Liver (tissue), 9 donors: ENCODE data around the gene SYNDIG1. TPM values are rescaled to one million over a fixed set of nuclear protein-coding genes. Genes with fewer than 3 reads are reported as not detected.

Experiments
- DNase-seq: peaks from one replicate; pipeline ENCODE4 v3.0.0-alpha.2; 2017; ENCODE audit warnings: low spot score
- H3K27ac ChIP-seq, 2 donors: one replicate each; pipeline ENCODE4 v1.7.0; 2013; ENCODE audit warnings: inconsistent platforms in 2 of 2, low read length in 2 of 2, control low read depth in 1 of 2, low read depth in 1 of 2, mild to moderate bottlenecking in 1 of 2
- H3K27me3 ChIP-seq, 4 donors: one replicate each; pipeline versions ENCODE4 v1.6.1 to v1.7.0; 2013; ENCODE audit warnings: low read length in 3 of 4, inconsistent platforms in 1 of 4, mild to moderate bottlenecking in 1 of 4, moderate library complexity in 1 of 4; ENCODE audit not compliant: control insufficient read depth in 4 of 4, insufficient read depth in 4 of 4
- H3K36me3 ChIP-seq, 4 donors: one replicate each; pipeline versions ENCODE4 v1.6.1 to v1.7.0; 2013; ENCODE audit warnings: low read length in 3 of 4, mild to moderate bottlenecking in 3 of 4, low read depth in 1 of 4, moderate library complexity in 1 of 4; ENCODE audit not compliant: control insufficient read depth in 4 of 4, insufficient read depth in 3 of 4
- H3K4me1 ChIP-seq, 4 donors: one replicate each; pipeline versions ENCODE4 v1.6.1 to v1.7.0; 2013; ENCODE audit warnings: low read length in 3 of 4, mild to moderate bottlenecking in 3 of 4, moderate library complexity in 1 of 4; ENCODE audit not compliant: control insufficient read depth in 4 of 4, insufficient read depth in 4 of 4
- H3K4me3 ChIP-seq, 3 donors: one replicate each; pipeline versions ENCODE4 v1.6.1 to v1.7.0; 2013; ENCODE audit warnings: low read length in 3 of 3, control low read depth in 1 of 3, low read depth in 1 of 3, mild to moderate bottlenecking in 1 of 3
- H3K9ac ChIP-seq, 2 donors: one replicate each; pipeline ENCODE4 v1.7.0; 2013; ENCODE audit warnings: low read length in 2 of 2, mild to moderate bottlenecking in 2 of 2, moderate library complexity in 2 of 2, control low read depth in 1 of 2, low read depth in 1 of 2
- H3K9me3 ChIP-seq, 4 donors: one replicate each; pipeline versions ENCODE4 v1.6.1 to v1.7.0; 2013; ENCODE audit warnings: low read length in 3 of 4; ENCODE audit not compliant: control insufficient read depth in 4 of 4
- EGR1 ChIP-seq, 2 donors: IDR thresholded peaks; 2 replicates each; pipeline ENCODE4 v1.6.1; 2016 to 2018; ENCODE audit warnings: antibody characterized with exemption in 2 of 2, low read depth in 2 of 2
- FOXA1 ChIP-seq: IDR thresholded peaks from 2 replicates; pipeline ENCODE4 v1.6.1; 2016; ENCODE audit warnings: antibody characterized with exemption
- GABPA ChIP-seq, 2 donors: IDR thresholded peaks in 1 of 2; conservative IDR thresholded peaks in 1 of 2; 2 replicates each; pipeline ENCODE4 v1.6.1; 2016; ENCODE audit warnings: antibody characterized with exemption in 2 of 2, mild to moderate bottlenecking in 1 of 2, moderate library complexity in 1 of 2
- HNF4G ChIP-seq: IDR thresholded peaks from 2 replicates; pipeline ENCODE4 v1.6.1; 2016; ENCODE audit warnings: antibody characterized with exemption
- RAD21 ChIP-seq, 2 donors: IDR thresholded peaks; 2 replicates each; pipeline ENCODE4 v1.6.1; 2016; ENCODE audit warnings: antibody characterized with exemption in 2 of 2, mild to moderate bottlenecking in 2 of 2
- SP1 ChIP-seq: IDR thresholded peaks from 2 replicates; pipeline ENCODE4 v1.6.1; 2018; ENCODE audit warnings: antibody characterized with exemption, mild to moderate bottlenecking
- TAF1 ChIP-seq: conservative IDR thresholded peaks from 2 replicates; pipeline ENCODE4 v1.6.1; 2016; ENCODE audit warnings: antibody characterized with exemption, mild to moderate bottlenecking
- YY1 ChIP-seq: IDR thresholded peaks from 2 replicates; pipeline ENCODE4 v1.6.1; 2016; ENCODE audit warnings: antibody characterized with exemption, mild to moderate bottlenecking
- WGBS: extraction: QIAGEN DNeasy Blood & Tissue Kit; methylation state at CpG from one replicate; pipeline ENCODE4 v1.1.7; 2013; 5-methylcytosine and 5-hydroxymethylcytosine counted together
- polyA plus RNA-seq, 2 donors: library from polyadenylated mRNA; stranded (reverse) in 1 of 2; unstranded in 1 of 2; fragments of 200-250 nt in 1 of 2; fragments of >200 nt in 1 of 2; fragmentation: Nextera tagmentation in 1 of 2; extraction: Ambion mirVana in 1 of 2; gene quantifications; one replicate each; pipeline versions ENCODE4 v1.2.1 to v1.2.3, GENCODE V29; 2013 to 2015
- total RNA-seq, 2 donors: library from RNA; depleted of rRNA; stranded (reverse); fragments of >200 nt; gene quantifications; one replicate each; pipeline ENCODE4 v1.2.3, GENCODE V29; 2014
- TF ChIP-seq, protein P1 (sequence below): IDR thresholded peaks from 2 replicates; pipeline ENCODE4 v1.6.1; 2016; ENCODE audit warnings: antibody characterized with exemption
- TF ChIP-seq, protein P2 (sequence below): IDR thresholded peaks from 2 replicates; pipeline ENCODE4 v1.6.1; 2016; ENCODE audit warnings: antibody characterized with exemption
- TF ChIP-seq, protein P3 (sequence below): IDR thresholded peaks from 2 replicates; pipeline ENCODE4 v1.6.1; 2016; ENCODE audit warnings: antibody characterized with exemption, mild to moderate bottlenecking
- TF ChIP-seq, protein P4 (sequence below): IDR thresholded peaks from 2 replicates; pipeline ENCODE4 v1.6.1; 2016; ENCODE audit warnings: antibody characterized with exemption
- TF ChIP-seq, protein P5 (sequence below): fragments of 150-350 bp; IDR thresholded peaks from 2 replicates; pipeline ENCODE4 v1.5.1; 2017; ENCODE audit warnings: improper control_type of control experiment, low read depth, low read length; ENCODE audit not compliant: missing input control
- donor health status: healthy.
- donor health status: healthy.
- donor health status: healthy.
- donor health status: healthy.
- donor health status: healthy.

The SYNDIG1 gene
- total and polyA plus RNA-seq, 4 donors: 0.05 to 0.08 TPM; not detected in 2

DNA sequence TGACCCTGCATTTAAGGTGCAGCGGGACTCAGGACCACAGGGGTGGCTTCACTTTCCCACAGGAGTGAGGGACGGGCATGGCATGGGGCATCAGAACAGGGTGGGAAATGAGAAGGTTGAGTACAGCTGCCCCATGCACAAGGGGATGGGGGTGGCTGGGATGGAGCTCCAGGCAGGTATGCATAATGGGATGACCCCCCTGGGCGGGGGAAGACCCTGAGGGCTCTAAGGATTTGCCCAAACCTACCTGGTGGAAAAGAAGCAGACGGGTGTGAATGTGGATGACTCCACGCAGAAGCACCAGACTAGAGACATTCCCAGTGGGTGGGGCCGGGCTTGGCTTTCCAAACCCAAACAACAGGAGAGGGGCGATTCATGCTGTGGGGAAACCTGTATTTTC lies 200.3 kb downstream of the SYNDIG1 start:
- no peaks in the 10 kb centered on the region for H3K4me1 ChIP-seq
- TF ChIP-seq, protein P1, sequence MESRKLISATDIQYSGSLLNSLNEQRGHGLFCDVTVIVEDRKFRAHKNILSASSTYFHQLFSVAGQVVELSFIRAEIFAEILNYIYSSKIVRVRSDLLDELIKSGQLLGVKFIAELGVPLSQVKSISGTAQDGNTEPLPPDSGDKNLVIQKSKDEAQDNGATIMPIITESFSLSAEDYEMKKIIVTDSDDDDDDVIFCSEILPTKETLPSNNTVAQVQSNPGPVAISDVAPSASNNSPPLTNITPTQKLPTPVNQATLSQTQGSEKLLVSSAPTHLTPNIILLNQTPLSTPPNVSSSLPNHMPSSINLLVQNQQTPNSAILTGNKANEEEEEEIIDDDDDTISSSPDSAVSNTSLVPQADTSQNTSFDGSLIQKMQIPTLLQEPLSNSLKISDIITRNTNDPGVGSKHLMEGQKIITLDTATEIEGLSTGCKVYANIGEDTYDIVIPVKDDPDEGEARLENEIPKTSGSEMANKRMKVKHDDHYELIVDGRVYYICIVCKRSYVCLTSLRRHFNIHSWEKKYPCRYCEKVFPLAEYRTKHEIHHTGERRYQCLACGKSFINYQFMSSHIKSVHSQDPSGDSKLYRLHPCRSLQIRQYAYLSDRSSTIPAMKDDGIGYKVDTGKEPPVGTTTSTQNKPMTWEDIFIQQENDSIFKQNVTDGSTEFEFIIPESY: no peak
- no peak for TF ChIP-seq HNF4G
- TF ChIP-seq, protein P2, sequence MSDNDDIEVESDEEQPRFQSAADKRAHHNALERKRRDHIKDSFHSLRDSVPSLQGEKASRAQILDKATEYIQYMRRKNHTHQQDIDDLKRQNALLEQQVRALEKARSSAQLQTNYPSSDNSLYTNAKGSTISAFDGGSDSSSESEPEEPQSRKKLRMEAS: no peak
- TF ChIP-seq EGR1 (IDR thresholded peaks at IDR 0.05; ENCODE audit: low read depth in 2 of 2): no peak
- TF ChIP-seq RAD21 (IDR thresholded peaks at IDR 0.05): no peak
- TF ChIP-seq, protein P3, sequence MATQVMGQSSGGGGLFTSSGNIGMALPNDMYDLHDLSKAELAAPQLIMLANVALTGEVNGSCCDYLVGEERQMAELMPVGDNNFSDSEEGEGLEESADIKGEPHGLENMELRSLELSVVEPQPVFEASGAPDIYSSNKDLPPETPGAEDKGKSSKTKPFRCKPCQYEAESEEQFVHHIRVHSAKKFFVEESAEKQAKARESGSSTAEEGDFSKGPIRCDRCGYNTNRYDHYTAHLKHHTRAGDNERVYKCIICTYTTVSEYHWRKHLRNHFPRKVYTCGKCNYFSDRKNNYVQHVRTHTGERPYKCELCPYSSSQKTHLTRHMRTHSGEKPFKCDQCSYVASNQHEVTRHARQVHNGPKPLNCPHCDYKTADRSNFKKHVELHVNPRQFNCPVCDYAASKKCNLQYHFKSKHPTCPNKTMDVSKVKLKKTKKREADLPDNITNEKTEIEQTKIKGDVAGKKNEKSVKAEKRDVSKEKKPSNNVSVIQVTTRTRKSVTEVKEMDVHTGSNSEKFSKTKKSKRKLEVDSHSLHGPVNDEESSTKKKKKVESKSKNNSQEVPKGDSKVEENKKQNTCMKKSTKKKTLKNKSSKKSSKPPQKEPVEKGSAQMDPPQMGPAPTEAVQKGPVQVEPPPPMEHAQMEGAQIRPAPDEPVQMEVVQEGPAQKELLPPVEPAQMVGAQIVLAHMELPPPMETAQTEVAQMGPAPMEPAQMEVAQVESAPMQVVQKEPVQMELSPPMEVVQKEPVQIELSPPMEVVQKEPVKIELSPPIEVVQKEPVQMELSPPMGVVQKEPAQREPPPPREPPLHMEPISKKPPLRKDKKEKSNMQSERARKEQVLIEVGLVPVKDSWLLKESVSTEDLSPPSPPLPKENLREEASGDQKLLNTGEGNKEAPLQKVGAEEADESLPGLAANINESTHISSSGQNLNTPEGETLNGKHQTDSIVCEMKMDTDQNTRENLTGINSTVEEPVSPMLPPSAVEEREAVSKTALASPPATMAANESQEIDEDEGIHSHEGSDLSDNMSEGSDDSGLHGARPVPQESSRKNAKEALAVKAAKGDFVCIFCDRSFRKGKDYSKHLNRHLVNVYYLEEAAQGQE: no peak
- TF ChIP-seq TAF1: no peak
- no peak for TF ChIP-seq YY1
- TF ChIP-seq, protein P4, sequence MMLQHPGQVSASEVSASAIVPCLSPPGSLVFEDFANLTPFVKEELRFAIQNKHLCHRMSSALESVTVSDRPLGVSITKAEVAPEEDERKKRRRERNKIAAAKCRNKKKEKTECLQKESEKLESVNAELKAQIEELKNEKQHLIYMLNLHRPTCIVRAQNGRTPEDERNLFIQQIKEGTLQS: no peak
- no peak for TF ChIP-seq GABPA (IDR thresholded peaks at IDR 0.05 in 1 of 2, conservative IDR thresholded peaks at IDR 0.05 in 1 of 2)
- TF ChIP-seq FOXA1: no peak
- no peak for TF ChIP-seq SP1
- no peak overlapping the region for H3K4me3 ChIP-seq
- H3K27ac ChIP-seq: no peak overlapping the region
- no peaks in the 10 kb centered on the region for H3K27me3 ChIP-seq
- no peaks in the 10 kb centered on the region for H3K9me3 ChIP-seq
- H3K9ac ChIP-seq: no peak overlapping the region
- 68% methylated on average over 7 of the region's 7 CpGs for WGBS
- no peak for DNase-seq
- H3K36me3 ChIP-seq: no peaks in the 10 kb centered on the region

DNA sequence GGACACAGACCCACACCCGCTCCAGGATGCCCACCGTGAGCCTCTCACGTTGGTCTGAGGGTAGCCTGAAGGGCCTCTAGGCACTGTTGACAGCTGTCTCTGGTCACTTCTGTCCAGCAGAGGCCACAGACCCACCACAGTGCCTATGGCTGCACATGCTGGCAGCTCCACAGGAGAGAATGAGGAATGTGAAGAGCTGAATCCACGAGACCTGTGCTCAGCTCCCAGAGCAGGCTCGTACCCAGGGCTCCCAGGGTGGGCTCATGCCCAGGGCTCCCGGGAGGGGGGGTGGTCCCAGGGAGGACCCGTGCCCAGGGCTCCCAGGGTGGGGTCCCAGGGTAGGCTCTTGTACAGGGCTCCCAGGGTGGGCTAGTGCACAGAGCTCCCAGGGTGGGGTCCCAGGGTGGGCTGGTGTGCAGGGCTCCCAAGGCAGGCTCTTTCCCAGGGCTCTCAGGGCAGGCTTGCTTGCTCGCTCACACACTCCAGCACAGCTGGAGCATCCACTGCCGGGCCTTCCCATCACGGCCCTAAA lies 201.0 kb downstream of the SYNDIG1 start:
- DNase-seq: no peak
- H3K36me3 ChIP-seq: no peaks in the 10 kb centered on the region
- 83% methylated on average over 10 of the region's 10 CpGs for WGBS
- no peak overlapping the region for H3K9ac ChIP-seq
- H3K27me3 ChIP-seq: no peaks in the 10 kb centered on the region
- no peaks in the 10 kb centered on the region for H3K9me3 ChIP-seq
- no peak for TF ChIP-seq TAF1
- TF ChIP-seq, protein P5, sequence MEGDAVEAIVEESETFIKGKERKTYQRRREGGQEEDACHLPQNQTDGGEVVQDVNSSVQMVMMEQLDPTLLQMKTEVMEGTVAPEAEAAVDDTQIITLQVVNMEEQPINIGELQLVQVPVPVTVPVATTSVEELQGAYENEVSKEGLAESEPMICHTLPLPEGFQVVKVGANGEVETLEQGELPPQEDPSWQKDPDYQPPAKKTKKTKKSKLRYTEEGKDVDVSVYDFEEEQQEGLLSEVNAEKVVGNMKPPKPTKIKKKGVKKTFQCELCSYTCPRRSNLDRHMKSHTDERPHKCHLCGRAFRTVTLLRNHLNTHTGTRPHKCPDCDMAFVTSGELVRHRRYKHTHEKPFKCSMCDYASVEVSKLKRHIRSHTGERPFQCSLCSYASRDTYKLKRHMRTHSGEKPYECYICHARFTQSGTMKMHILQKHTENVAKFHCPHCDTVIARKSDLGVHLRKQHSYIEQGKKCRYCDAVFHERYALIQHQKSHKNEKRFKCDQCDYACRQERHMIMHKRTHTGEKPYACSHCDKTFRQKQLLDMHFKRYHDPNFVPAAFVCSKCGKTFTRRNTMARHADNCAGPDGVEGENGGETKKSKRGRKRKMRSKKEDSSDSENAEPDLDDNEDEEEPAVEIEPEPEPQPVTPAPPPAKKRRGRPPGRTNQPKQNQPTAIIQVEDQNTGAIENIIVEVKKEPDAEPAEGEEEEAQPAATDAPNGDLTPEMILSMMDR: no peak
- no peaks in the 10 kb centered on the region for H3K4me1 ChIP-seq
- H3K27ac ChIP-seq: no peak overlapping the region
- no peak overlapping the region for H3K4me3 ChIP-seq
